Ammon's horn (tissue), 1 donor: Measurements from ENCODE around the gene TCIRG1.
A peak's percentile ranks its signal among the peaks of the same experiment; 100 is the strongest.
"Not testable (repeated sequence)": the region's sequence is repeated elsewhere in the genome, so short reads cannot be mapped to it uniquely, and the experiment has no call there.

Experiments used
- DNase-seq: peaks from one replicate; pipeline ENCODE4 v3.0.0-alpha.2; 2016; ENCODE audit warnings: low spot score

The TCIRG1 gene

GRCh38 chr11:68083517-68083916 is 44.7 kb downstream of the TCIRG1 start:
- DNase-seq, result no peak

GRCh38 chr11:68089679-68090078 is 50.9 kb downstream of the TCIRG1 start:
- DNase-seq, result no peak

GRCh38 chr11:68090287-68090686 is 51.5 kb downstream of the TCIRG1 start:
- DNase-seq, result no peak

- DNase-seq, result peak; percentile 90
Measured at GRCh38 chr11:68090706-68091105, 51.9 kb downstream of the TCIRG1 start.

GRCh38 chr11:68092411-68092810 is 53.6 kb downstream of the TCIRG1 start:
- peak; percentile 31 for DNase-seq

GRCh38 chr11:68092946-68093345 is 54.1 kb downstream of the TCIRG1 start:
- DNase-seq, result not testable (repeated sequence)

GRCh38 chr11:68093565-68093964 is 54.7 kb downstream of the TCIRG1 start:
- DNase-seq, result no peak

GRCh38 chr11:68096962-68097361 is 58.1 kb downstream of the TCIRG1 start:
- DNase-seq, result no peak

- no peak for DNase-seq
Measured at GRCh38 chr11:68099057-68099456, 60.2 kb downstream of the TCIRG1 start.

GRCh38 chr11:68099474-68100405 is 60.9 kb downstream of the TCIRG1 start:
- no peak for DNase-seq
